Esophagus squamous epithelium (tissue), 5 donors: ENCODE data around the gene FZD10. TPM values are rescaled to one million over a fixed set of nuclear protein-coding genes. Genes with fewer than 3 reads are reported as not detected.
A peak's percentile ranks its signal among the peaks of the same experiment; 100 is the strongest.

ENCODE experiments used
- DNase-seq: peaks from one replicate; lab custom pipeline; 2025; lab: John Stamatoyannopoulos, UW
- H3K27ac ChIP-seq, 4 donors: fragments of 200-600 bp; sonication (generic); one replicate each; pipeline ENCODE4 v1.5.1; 2016 to 2019; ENCODE audit warnings: mild to moderate bottlenecking in 1 of 4
- H3K27me3 ChIP-seq, 4 donors: fragments of 200-600 bp; sonication (generic); 1 replicate in 3 of 4; 2 replicates in 1 of 4; pipeline versions ENCODE4 v1.5.1 to v1.6.0; 2017 to 2021; ENCODE audit warnings: antibody characterized with exemption in 1 of 4
- H3K36me3 ChIP-seq, 3 donors: fragments of 200-600 bp; sonication (generic); one replicate each; pipeline ENCODE4 v1.5.1; 2016 to 2019
- H3K4me1 ChIP-seq, 3 donors: fragments of 200-600 bp; sonication (generic); one replicate each; pipeline ENCODE4 v1.5.1; 2017 to 2019
- H3K4me3 ChIP-seq, 4 donors: fragments of 200-600 bp; sonication (generic); 1 replicate in 3 of 4; 2 replicates in 1 of 4; pipeline ENCODE4 v1.5.1; 2016 to 2019; ENCODE audit warnings: mild to moderate bottlenecking in 2 of 4, moderate library complexity in 1 of 4
- H3K9me3 ChIP-seq, 3 donors: fragments of 200-600 bp; sonication (generic); one replicate each; pipeline ENCODE4 v1.5.1; 2016 to 2019
- CTCF ChIP-seq, 6 experiments: fragments of 450-650 bp in 4 of 6; fragments of 200-600 bp in 2 of 6; sonication (generic) in 2 of 6; IDR thresholded peaks; one replicate each; pipeline ENCODE4 v1.5.1; 2016 to 2019; ENCODE audit warnings: antibody characterized with exemption in 6 of 6, mild to moderate bottlenecking in 4 of 6, moderate library complexity in 4 of 6
- POLR2A ChIP-seq, 4 donors: fragments of 450-650 bp; IDR thresholded peaks; one replicate each; pipeline ENCODE4 v1.6.1; 2017; ENCODE audit warnings: antibody characterized with exemption in 4 of 4, mild to moderate bottlenecking in 4 of 4, moderate library complexity in 3 of 4
- WGBS, 2 donors: methylation state at CpG; one replicate each; pipeline ENCODE4 v1.1.5; 2018; 5-methylcytosine and 5-hydroxymethylcytosine counted together
- intact Hi-C: fragments of 100-400 bp; cut with DNase I; formaldehyde crosslinking; loops from one replicate; pipeline ENCODE4 v1.15.0; 2022
- total RNA-seq, 4 donors: library from RNA; depleted of rRNA; stranded (reverse); fragments of >200 nt; gene quantifications; one replicate each; pipeline ENCODE4 v1.1.0, GENCODE V29; 2016
- donor health status: DM: yes; HTN: yes; CAD: no.

The FZD10 gene
- total RNA-seq, 4 donors from 2014 or later = 7.2 to 16.3 (median 11.6) TPM

- no peaks in the 10 kb centered on the region for H3K9me3 ChIP-seq
- 42 to 46% methylated on average over 10 to 18 of the region's 21 CpGs for WGBS, 2 donors
- DNase-seq = no peak
- TF ChIP-seq POLR2A (IDR thresholded peaks at IDR 0.05) (no peak), CTCF (IDR thresholded peaks at IDR 0.05) (no peak)
- H3K27ac ChIP-seq = peak overlapping the region; percentile 77 to 93 (median 89)
- no peaks in the 10 kb centered on the region for H3K27me3 ChIP-seq
- intact Hi-C loops = no loop called here
- H3K36me3 ChIP-seq = no peaks in the 10 kb centered on the region
- peak overlapping the region in 2 of 4 donors; percentile 2 to 31 for H3K4me3 ChIP-seq
- peaks cover 55 to 88% (median 55%) of the 10 kb centered on the region in 3 donors for H3K4me1 ChIP-seq
These were observed 34.1 kb upstream of the FZD10 start for GRCh38 chr12:130127912-130128789.

- no peak for DNase-seq
- 43 to 67% methylated on average over 9 to 15 of the region's 15 CpGs for WGBS, 2 donors
- Histone ChIP-seq H3K4me3 (no peak overlapping the region), H3K4me1 (peaks cover 56 to 98% (median 60%) of the 10 kb centered on the region in 3 donors), H3K9me3 (no peaks in the 10 kb centered on the region), H3K36me3 (no peaks in the 10 kb centered on the region), H3K27ac (peak overlapping the region; percentile 77 to 93 (median 89)), H3K27me3 (no peaks in the 10 kb centered on the region)
- no peak for TF ChIP-seq POLR2A (IDR thresholded peaks at IDR 0.05)
- no peak for TF ChIP-seq CTCF (IDR thresholded peaks at IDR 0.05)
- intact Hi-C loops = no loop called here
These were observed 33.2 kb upstream of the FZD10 start for GRCh38 chr12:130128790-130129735.

GRCh38 chr12:130130346-130130745, 31.9 kb upstream of the FZD10 start:
- H3K27me3 ChIP-seq = no peaks in the 10 kb centered on the region
- peaks cover 56 to 100% (median 60%) of the 10 kb centered on the region in 3 donors for H3K4me1 ChIP-seq
- H3K27ac ChIP-seq = peak overlapping the region in 1 of 4 donors; percentile 33
- H3K36me3 ChIP-seq = no peaks in the 10 kb centered on the region
- no peak for TF ChIP-seq POLR2A (IDR thresholded peaks at IDR 0.05)
- TF ChIP-seq CTCF (IDR thresholded peaks at IDR 0.05) = no peak
- no peak overlapping the region for H3K4me3 ChIP-seq
- H3K9me3 ChIP-seq = no peaks in the 10 kb centered on the region
- 41 to 51% methylated on average over 6 of the region's 6 CpGs for WGBS, 2 donors
- intact Hi-C loops = no loop called here
- DNase-seq = no peak

DNA sequence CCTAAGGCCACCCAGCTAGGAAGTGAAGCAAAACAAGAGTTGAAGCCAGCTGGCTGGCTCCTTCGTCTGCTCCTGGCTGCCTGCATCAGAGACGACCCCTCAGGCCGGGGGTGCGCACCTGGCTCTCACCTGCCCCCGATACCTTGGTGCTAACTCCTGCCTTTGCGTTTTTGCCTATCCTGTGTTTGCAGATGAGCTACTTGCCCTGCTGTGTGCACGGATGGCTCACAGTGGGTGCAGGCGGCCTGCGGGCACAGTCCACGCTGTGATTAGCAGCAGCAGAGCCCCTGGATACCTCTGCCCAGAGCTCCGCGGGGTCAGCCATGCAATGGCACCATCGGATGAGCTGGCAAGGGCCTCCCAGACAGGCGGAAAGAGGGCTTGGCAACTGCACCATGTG, 31.2 kb upstream of the FZD10 start:
- TF ChIP-seq POLR2A (IDR thresholded peaks at IDR 0.05) = no peak
- no peak for TF ChIP-seq CTCF (IDR thresholded peaks at IDR 0.05)
- Histone ChIP-seq H3K4me3 (no peak overlapping the region), H3K4me1 (peaks cover 49 to 100% (median 57%) of the 10 kb centered on the region in 3 donors), H3K27me3 (no peaks in the 10 kb centered on the region), H3K36me3 (no peaks in the 10 kb centered on the region), H3K9me3 (no peaks in the 10 kb centered on the region), H3K27ac (peak overlapping the region in 1 of 4 donors; percentile 33)
- WGBS, 2 donors = 25 to 42% methylated on average over 4 to 11 of the region's 14 CpGs
- DNase-seq = no peak
- intact Hi-C loops = no loop called here
